Measurements from ENCODE around the gene TMEM120B.

- TF ChIP-seq CTCF (IDR thresholded peaks at IDR 0.05; ENCODE audit: poor library complexity, severe bottlenecking), result no peak
- TF ChIP-seq EP300 (conservative IDR thresholded peaks at IDR 0.05; ENCODE audit: poor library complexity, severe bottlenecking), result no peak
- no peak for TF ChIP-seq POLR2AphosphoS5 (IDR thresholded peaks at IDR 0.05)
- no peak for TF ChIP-seq EZH2 (IDR thresholded peaks at IDR 0.05; ENCODE audit: borderline replicate concordance, insufficient read depth, low read length, poor library complexity, severe bottlenecking)
- no peak for TF ChIP-seq MXI1 (conservative IDR thresholded peaks at IDR 0.05; ENCODE audit: poor library complexity, severe bottlenecking)
- TF ChIP-seq TAF1 (IDR thresholded peaks at IDR 0.05; ENCODE audit: low read depth), result no peak
- no peak for TF ChIP-seq REST (IDR thresholded peaks at IDR 0.05; ENCODE audit: borderline replicate concordance)
- TF ChIP-seq SMC3 (conservative IDR thresholded peaks at IDR 0.05; ENCODE audit: poor library complexity), result no peak
- TF ChIP-seq RAD21 (conservative IDR thresholded peaks at IDR 0.05), result no peak
Measured at GRCh38 chr12:121749267-121749666, 36.7 kb downstream of the TMEM120B start.
